ENCODE data around the gene VEGFB.

The VEGFB gene

DNA sequence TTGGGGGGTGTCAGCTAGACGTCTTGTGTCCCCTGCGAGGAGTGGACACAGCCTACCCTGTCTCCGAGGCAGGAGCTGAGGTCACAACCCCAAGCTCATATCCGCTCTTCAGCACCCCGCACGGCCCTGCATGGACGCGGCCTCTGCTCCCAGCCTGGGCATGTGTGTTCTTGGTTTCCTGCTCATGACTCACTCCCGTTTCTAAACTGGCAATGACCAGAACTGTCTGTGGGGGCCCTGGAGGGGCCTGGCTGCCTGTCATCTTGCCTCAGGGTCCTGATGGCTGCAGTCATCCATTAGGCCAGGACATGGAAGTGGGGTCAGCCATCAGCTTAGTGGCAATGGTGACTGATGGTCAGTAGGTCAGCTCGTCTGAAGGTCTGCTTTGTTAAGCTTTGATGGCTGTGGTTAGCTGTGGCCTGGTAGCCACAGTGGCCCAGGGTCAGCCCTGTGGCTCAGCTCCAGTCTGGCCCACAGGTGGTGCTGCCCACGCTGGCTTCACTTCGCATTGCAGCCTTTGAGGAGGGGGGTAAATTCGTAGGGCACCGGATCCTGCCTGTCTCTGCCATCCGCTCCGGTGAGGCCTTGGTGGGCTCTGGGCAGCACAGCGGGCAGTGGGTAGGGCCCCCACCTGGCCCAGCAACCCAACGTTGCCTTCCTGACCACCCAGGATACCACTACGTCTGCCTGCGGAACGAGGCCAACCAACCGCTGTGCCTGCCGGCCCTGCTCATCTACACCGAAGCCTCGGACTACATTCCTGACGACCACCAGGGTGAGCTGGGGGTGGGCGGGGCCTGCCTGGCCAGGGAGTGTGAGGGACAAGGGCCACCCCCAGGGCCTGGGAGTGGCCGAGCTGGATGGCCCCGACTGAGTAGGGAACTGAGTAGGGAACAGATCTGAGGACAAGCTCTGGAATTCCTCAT, 28.9 kb downstream of the VEGFB start:
- DNase-seq = no peak

DNA sequence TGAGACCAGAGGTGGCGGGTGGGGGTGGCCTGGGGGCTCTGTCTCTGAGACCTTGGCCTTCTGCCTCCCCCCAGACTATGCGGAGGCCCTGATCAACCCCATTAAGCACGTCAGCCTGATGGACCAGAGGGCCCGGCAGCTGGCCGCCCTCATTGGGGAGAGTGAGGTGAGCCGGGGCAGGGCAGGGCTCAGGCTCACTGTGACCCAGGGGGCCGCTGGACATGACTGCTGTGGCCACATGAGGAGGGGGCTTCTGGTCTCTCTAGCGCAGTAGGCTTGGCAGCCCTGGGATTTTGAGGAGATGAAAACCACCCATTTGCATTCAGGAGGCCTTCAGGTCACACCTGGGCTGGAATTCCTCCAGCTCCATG, 29.5 kb downstream of the VEGFB start:
- DNase-seq = no peak

DNA sequence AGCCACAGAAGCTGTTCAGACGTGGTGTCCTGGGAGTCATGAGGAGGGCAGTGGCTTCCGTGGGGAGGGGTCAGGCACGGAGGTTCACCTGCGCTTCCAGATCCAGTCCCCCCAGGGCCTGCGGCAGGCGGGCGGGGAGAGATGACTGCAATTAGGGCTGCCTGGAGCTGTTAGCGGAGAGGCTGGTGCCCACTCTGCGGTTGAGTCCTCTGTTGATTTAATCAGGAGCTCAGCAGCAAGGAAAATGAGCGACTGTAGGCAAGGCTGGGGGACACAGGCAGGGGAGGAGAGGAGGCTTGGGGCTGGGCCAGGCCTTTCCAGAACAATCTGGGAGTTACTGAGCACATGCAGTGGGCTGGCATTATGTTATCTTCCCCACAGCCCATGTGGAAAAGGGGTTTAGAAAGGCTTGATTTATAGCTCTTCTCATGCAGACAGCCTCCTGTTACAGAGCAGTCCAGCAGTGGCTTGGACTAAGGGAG, 30.0 kb downstream of the VEGFB start:
- no peak for DNase-seq

DNA sequence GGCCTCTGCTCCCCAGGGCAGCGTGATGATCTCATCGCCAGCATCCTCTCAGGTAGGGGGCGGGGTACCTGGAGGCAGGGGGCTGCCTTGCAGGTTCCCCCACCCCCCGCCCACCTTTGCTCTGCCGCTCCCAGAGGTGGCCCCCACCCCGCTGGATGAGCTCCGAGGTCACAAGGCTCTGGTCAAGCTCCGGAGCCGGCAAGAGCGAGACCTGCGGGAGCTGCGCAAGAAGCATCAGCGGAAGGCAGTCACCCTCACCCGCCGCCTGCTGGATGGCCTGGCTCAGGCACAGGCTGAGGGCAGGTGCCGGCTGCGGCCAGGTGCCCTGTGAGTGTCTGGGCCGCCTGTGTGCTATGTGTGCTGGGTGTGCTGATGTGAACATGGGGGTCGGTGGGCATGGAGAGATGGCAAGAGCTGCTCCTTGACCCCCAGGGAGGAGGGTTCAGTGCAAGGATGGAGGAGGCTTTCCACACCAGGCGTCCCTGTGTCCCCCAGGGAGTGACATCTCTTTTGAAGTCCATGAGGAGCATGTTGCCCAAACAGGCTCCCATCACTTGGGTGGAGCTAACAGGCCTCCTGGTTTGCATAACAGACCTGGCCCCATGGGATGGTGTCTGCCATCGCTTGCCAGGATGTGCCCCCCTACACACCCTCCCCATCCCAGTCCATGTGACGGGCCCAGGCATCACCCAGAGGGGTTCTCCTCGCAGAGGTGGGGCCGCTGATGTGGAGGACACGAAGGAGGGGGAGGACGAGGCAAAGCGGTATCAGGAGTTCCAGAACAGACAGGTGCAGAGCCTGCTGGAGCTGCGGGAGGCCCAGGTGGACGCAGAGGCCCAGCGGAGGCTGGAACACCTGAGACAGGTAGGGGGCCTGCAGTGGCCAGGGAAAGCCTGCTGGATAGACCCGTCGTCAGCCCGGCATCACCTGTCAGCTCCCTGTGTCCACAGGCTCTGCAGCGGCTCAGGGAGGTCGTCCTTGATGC, 31.1 kb downstream of the VEGFB start:
- no peak for DNase-seq

DNA sequence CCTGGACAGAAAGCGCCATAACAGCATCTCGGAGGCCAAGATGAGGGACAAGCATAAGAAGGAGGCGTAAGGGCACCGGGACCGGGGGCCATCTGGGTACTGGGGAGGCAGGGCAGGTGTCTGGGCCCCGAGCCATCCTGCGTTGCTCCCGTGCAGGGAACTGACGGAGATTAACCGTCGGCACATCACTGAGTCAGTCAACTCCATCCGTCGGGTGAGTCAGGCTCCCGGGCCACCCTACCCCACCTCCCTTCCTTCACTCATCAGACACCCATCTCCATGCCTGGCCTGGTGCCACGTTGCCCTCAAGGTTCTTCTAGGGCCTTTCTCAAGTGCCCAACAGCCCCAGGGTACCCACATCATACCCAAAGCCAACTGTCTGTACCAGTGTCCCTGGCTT, 32.0 kb downstream of the VEGFB start:
- no peak for DNase-seq

DNA sequence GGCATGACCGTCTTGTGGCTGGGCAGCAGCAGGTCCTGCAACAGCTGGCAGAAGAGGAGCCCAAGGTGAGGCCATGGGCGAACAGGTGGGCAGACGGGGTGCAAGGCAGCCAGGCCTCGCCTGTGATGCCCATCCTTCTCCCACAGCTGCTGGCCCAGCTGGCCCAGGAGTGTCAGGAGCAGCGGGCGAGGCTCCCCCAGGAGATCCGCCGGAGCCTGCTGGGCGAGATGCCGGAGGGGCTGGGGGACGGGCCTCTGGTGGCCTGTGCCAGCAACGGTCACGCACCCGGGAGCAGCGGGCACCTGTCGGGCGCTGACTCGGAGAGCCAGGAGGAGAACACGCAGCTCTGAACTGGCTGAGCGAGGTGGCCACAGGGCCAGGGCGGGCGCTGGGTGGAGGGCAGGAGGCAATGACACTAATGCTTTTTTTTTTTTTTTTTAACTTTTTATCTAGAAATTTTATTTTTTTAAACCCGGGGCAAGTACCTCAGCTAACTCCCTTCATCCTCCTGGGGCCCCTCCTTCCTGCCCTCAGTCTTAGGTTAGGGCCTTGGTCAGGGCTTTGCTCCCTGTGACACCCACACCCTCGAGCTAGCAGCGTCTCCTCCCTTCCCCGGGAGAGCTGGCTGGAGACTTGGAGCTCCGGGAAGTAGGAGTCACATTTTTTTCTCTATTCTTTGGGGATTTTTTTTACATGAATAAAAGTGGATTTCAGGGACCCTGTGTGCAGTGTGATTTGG, 33.0 kb downstream of the VEGFB start:
- no peak for DNase-seq

DNA sequence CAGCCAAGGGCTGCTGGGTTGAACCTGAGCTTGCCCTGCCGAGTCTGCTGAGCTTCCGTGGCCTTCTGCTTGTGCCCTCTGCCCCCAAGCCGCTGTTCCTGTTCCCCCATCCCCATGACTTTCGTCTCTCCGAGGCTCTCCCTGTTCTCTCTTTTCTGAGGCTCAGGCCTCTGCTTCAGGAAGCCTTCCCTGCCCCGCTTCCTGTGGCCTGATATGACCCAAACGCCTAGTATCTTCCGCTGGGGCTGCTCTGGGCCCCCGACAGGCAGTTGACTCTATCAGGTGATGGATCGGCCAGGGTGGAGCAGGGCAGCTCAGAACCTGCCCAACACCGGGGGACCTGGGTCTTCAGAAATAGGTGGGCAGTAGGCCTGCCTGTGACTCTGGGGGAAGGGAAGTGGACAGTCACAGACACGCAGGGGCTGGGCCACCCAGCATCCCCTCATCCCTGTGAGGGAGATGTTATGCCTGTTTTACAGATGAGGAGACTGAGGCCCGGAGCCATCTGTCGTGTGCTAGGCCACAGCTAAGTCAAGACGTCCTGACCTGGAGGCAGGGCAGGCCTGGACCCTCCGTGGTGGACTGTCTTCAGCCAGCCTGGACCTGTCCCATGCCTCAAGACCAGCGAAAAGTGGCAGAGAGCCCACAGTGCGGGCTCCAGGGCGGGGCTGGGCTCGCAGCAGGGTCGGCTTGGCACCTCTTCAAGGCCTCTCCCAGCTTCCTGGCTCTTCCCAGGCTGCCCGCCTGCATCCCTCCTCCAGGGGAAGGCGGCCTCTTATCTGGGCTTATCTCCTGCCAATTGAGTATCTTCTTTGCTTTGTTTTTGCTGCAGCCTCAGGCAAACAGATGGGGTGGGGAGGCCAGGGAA, 33.9 kb downstream of the VEGFB start:
- no peak for DNase-seq

DNA sequence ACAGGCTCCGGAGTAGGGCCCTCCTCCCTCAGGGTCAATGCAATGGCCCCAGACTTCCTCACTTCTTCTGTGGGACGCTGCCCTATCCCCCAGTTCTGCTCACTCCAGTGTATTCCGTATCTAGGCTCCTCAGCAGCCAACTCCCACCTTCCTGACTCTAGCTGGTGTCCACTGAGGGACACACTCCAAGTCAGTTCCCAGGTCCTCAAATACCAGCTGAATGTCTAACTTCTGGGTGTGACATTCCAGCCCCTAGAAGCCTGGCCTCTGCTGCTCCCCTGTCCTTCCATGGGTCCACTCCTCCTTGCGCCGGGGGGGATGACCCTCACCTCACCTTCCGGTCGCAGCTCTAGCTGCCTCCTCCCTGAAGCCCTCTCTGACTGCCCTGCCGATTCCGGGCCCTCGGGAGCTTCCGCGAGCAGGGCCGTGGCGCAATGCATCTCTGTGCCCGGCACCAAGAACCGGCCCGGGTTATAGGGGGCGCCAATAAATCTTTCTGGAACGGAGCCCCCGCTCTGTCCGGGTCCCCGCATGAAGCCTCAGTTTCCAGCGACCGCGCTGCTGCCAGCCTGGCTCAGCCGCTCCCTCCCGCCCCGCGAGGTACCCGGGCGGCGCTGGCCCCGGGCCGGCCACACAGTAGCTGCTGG, 34.6 kb downstream of the VEGFB start:
- DNase-seq = no peak

DNA sequence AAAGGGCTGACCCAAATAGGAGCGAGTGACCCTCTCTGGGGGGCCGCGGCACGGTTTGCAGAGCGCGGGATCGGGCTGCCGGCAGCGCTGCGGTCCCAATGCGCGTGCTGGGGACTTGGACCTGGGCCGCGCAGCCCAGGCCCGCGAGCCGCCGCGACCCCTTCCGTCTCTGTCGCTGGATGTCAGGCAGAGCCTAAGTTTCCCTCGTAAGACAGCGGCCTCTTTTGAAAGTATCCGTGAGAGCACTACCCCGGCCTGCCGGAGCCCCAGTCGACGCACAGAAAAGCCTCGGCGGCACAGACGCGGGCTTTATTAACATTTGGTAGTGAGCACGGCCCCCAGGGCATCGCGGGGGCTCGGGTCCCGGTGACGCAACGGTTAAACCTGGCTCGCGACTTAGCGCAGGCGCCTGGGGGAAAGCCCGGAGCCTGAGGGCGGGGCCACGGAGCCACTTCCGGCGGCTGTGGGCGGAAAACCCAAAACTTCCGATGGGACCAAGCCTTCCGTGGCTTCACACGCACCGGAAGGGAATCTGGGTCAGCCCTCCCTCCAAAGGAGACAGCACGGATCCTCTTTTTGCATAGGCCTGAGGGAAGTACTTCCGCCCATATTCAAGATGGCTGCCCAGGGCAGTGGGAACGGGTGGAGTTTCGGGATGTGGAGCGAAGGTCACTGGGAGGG, 35.3 kb downstream of the VEGFB start:
- peak; percentile 99 to 100 for DNase-seq

DNA sequence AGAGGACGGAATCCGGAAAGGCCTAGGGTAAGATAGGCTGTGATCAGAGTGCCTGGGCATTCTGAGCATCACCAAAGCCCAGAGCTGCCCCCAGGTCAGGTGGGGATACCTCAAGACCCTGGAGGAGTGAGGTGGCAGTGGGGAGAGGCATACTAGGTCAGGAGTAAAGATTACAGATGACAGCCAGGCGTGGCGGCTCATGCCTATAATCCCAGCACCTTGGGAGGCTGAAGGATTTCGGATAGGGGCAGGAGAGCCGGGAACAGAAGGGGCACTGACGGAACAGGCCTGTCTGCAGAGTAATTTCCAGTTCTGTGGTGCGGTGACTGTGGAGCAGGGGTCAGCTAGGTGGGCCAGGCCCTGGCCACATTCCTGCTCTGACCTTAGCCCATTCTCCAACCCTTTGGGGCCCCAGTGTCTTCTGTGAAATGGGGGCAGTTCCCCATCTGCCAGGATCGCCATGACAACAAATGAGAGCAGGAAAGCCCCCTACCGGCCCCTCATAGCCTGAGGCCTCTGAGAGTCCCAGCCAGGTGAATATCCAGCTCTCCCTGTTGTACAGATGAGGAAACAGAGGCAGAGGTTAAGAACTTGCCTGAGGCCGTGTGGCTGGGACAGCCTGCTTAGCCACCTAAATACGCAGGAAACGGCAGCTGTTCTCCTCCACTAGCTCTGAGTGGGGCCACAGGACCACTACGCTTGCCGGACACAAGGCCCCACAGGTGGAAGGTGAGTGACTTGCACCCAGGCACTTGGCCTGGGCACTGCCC, 40.8 kb downstream of the VEGFB start:
- no peak for DNase-seq

DNA sequence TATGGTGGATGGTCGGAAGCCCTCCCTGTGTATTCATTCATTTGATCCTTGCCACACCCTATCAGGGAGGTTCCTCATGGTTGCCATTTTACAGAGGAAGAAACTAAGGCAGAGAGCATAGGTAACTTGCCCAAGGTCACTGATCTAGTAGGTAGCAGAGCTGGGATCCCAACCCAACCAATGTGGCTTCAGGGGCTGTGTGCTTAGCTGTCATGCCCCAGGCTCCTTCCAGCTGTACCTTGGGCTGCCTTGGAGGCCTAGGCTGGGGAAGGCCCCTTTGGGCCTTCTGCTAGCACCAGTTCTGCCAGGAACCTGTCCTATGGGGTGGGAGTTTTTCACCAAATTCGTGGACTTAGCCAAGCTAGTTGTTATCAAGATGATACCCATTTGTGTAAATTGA, 41.5 kb downstream of the VEGFB start:
- no peak for DNase-seq

DNA sequence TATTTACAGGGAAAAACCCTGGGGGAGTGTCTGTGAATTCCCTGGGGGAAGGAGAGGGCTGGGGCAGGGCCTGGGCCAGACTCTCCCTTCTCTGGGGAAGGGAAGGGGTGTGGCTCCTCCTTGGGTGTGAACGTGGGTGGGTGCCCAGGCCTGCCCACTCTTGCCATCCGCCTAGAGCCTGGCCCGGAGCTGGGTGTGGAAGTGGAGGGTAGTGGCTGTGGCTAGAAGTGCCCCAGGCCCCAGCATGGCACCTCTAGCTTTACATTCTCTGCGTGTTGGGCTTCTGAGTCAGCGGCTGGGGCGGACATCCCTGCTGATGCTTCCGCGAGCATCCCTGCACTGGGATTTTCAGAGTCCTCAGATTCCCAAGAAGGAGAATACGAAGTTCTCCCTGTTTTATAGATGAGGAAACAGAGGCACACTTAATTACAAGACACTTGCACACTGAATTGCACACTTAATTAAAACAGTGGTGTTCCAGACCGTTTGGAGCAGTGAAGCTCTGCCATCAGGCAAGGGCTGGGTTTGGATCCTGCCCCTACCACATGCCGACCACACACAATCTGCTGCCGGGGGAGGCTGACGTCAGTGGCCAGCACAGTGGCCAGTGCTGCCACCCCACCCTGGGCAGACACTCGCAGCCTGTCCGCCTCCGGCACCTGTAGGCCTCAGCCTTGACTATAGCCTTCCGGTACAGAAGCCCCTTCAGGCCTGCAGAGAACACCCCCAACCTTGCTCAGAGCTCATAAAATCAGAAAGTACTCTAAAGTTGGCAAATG, 42.5 kb downstream of the VEGFB start:
- no peak for DNase-seq

DNA sequence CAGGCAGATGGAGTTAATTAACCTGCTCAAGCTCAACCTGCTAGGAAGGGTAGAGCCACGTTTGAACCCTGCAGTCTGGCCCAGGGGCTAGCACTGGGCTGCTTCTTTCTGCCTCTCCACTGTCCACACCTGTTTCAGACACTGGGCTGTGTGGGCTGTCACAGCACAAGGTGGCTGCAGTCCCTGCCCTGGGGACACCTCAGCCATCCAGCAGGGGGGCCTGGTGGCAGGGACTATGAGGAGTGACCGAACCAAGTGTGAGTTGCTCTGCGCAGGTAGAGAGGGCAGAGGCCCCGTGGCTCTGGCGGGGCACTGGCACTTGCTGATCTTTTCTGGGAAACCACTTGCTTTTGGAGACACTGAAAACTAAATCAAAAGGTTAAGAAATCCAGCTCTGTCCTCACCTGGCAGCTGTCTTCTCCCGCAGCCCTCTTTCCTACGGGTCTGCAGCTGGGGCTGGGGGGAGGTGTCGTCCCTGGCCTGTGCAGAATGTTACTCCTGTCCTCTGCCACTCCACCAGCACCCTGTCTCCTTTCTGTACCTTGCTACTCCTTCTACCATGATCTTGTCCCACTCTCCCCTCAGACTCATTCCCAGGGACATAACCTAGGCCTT, 44.3 kb downstream of the VEGFB start:
- DNase-seq = no peak

DNA sequence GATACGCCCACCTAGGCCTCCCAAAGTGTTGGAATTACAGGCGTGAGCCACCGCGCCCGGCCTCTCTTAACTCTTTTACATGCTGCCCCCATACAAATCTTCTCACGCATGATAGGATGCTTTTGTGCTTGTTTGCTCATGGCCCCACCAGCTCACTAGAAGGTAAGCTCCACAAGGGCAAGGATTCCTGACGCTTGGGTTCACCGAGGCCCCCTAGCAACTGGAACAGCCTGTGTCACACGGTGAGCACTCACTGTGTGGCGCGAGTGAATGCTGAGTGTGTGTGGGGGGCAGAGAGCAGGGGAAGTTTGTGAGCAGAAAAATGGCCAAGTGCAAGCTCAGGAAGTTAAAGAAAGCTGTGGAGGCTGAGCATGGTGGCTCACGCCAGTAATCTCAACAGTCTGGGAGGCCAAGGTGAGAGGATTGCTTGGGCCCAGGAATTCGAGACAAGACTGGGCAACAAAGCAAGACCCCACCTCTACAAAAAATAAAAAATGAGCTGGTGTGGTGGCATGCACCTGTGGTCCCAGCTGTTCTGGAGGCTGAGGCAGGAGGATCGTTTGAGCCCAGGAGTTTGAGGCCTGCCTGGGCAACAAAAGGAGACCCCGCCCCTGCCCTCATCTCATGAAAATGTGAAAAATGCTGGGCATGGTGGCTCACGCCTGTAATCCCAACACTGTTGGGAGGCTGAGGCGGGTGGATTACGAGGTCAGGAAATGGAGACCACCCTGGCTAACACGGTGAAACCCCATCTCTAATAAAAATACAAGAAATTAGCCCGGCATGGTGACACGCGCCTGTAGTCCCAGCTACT, 47.8 kb downstream of the VEGFB start:
- no peak for DNase-seq

DNA sequence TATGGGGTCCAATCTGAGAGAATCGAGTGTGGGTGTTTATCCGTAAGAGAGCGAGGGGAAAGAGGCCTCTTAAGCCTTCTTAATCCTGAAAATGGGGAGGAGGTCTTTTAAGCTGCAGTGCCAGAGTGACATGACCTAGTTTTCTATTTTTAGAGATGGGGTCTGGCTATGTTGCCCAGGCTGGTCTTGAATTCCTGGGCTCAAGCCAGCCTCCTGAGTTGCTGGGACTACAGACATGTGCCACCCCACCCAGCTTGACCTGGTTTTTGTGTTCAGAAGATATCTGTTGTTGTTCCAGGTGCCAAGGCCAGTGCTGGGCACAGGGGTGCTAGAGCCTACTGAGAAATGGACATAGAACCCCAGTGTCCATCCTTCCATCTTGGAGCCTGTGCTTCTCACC, 48.7 kb downstream of the VEGFB start:
- no peak for DNase-seq

DNA sequence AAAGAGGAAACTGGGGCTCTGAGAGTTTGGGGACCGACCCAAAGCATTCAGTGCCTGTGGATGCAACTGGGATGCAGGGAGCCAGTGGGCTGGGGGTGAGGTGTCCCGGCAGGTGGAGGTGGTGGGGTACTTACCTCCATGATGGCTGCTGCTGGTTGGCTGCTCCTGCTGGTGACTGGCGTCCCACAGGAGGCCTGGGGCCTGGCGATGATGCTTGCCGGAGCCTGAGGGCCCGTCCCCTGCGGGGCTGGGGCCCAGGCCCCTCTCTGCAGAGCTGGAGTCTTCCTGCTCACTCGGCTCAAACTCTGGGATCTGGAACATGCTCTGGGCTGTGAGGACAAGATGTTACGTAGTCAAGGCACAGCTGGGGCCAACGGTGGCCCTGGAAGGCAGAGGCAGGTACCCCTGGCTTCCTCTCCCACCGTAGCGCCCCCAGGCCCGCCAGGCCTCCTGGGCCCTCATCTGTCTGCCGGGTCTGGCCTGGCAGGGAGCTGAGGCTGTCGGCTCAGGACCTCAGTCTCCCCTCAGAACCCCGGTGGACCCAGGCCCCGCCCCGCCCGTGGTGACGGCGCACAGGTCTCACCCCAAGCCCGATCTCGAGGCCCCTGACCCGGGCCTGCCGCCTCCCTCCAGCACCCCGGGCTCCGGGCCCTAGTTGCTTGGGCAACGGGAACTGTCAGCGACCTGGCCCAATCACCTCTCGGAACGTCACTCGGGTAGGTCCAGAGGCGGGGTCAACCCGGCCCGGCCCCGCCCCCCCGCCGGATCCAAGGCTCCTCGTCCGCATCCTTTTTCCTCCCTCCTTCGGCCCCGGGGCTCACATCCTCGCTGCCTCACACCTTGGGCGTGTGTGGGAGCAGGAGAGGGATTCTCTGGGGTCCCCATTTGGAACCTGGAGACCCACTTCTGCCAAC, 49.9 kb downstream of the VEGFB start, which contains the start of gene BAD:
BAD (minus strand) TSS at position 618 of the 914 bp plus-strand sequence; CDS start at position 321, 297 bp downstream.
- peak; percentile 93 to 95 for DNase-seq

Data from hippocampal formation (tissue), 2 donors.